ENCODE measurements around the gene SCMH1.

DNA sequence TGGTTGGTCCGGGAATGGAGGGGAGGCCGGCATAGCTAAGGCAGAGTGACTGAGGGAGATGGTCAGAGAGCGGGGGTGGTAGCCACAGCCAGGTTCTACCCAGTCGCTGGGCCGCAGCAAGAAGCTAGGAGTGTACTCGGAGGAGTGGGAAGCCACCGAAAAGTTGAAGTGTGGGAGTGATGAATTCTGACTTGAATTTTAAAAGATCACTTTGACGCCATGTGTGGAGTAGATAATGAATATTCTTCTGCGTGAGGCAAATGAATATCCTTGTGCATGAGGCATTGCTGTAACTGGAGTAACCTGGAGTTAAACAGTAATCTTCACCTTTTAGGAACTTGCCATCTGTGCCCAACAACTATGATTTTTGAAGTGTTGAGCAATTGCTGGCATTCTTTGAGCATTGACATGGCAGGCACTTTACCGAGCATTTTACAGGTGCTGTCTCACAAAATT lies 255.8 kb downstream of the SCMH1 start:
- no peak for TF ChIP-seq POLR2A (IDR thresholded peaks at IDR 0.05)
- TF ChIP-seq, protein P1, sequence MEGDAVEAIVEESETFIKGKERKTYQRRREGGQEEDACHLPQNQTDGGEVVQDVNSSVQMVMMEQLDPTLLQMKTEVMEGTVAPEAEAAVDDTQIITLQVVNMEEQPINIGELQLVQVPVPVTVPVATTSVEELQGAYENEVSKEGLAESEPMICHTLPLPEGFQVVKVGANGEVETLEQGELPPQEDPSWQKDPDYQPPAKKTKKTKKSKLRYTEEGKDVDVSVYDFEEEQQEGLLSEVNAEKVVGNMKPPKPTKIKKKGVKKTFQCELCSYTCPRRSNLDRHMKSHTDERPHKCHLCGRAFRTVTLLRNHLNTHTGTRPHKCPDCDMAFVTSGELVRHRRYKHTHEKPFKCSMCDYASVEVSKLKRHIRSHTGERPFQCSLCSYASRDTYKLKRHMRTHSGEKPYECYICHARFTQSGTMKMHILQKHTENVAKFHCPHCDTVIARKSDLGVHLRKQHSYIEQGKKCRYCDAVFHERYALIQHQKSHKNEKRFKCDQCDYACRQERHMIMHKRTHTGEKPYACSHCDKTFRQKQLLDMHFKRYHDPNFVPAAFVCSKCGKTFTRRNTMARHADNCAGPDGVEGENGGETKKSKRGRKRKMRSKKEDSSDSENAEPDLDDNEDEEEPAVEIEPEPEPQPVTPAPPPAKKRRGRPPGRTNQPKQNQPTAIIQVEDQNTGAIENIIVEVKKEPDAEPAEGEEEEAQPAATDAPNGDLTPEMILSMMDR (IDR thresholded peaks at IDR 0.05), result no peak
